ENCODE measurements around the gene CCDC83. TPM values are rescaled to one million over a fixed set of nuclear protein-coding genes. Genes with fewer than 3 reads are reported as not detected.
A peak's percentile ranks its signal among the peaks of the same experiment; 100 is the strongest.

CCDC83 gene
- total and polyA plus RNA-seq, 11 donors = not detected

GRCh38 chr11:85823816-85824215 is 31.4 kb upstream of the CCDC83 start:
- H3K27ac ChIP-seq = no peak overlapping the region
- intact Hi-C loops (cut with DNase I) = loop anchor here in 6 of 10 donors (10.0 kb wide), 2 partner anchors 129 to 229 kb away; no protein-coding TSS in a partner anchor

GRCh38 chr11:85825616-85826015 is 29.6 kb upstream of the CCDC83 start:
- no peak for DNase-seq
- no peaks in the 10 kb centered on the region for H3K9me3 ChIP-seq
- intact Hi-C loops (cut with DNase I) = loop anchor here (1.0 to 10.0 kb wide), 8 partner anchors 128 to 231 kb away; no protein-coding TSS in a partner anchor
- no peak overlapping the region for H3K27ac ChIP-seq
- 66 to 81% (median 71%) methylated on average over 3 of the region's 3 CpGs for WGBS, 4 donors
- TF ChIP-seq, protein P1, sequence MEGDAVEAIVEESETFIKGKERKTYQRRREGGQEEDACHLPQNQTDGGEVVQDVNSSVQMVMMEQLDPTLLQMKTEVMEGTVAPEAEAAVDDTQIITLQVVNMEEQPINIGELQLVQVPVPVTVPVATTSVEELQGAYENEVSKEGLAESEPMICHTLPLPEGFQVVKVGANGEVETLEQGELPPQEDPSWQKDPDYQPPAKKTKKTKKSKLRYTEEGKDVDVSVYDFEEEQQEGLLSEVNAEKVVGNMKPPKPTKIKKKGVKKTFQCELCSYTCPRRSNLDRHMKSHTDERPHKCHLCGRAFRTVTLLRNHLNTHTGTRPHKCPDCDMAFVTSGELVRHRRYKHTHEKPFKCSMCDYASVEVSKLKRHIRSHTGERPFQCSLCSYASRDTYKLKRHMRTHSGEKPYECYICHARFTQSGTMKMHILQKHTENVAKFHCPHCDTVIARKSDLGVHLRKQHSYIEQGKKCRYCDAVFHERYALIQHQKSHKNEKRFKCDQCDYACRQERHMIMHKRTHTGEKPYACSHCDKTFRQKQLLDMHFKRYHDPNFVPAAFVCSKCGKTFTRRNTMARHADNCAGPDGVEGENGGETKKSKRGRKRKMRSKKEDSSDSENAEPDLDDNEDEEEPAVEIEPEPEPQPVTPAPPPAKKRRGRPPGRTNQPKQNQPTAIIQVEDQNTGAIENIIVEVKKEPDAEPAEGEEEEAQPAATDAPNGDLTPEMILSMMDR (IDR thresholded peaks at IDR 0.05) = no peak
- TF ChIP-seq POLR2A (IDR thresholded peaks at IDR 0.05) = no peak
- ATAC-seq = no peak
- peaks cover 0 to 14% (median 0%) of the 10 kb centered on the region in 12 donors for H3K4me1 ChIP-seq
- no peaks in the 10 kb centered on the region for H3K36me3 ChIP-seq
- no peak overlapping the region for H3K4me3 ChIP-seq
- no peaks in the 10 kb centered on the region for H3K27me3 ChIP-seq

More at GRCh38 chr11:85823816-85824215, 31.4 kb upstream of the CCDC83 start:
- H3K27me3 ChIP-seq = no peaks in the 10 kb centered on the region
- TF ChIP-seq POLR2A (IDR thresholded peaks at IDR 0.05) = no peak
- TF ChIP-seq, protein P1 (IDR thresholded peaks at IDR 0.05) = no peak
- H3K36me3 ChIP-seq = no peaks in the 10 kb centered on the region
- peaks cover 0 to 14% (median 0%) of the 10 kb centered on the region in 12 donors for H3K4me1 ChIP-seq
- 90 to 97% (median 94%) methylated on average over 2 of the region's 2 CpGs for WGBS, 4 donors
- ATAC-seq (no peak), DNase-seq (no peak)
- no peaks in the 10 kb centered on the region for H3K9me3 ChIP-seq
- no peak overlapping the region for H3K4me3 ChIP-seq

- ATAC-seq = peak in 3 of 4 donors; percentile 68 to 76 (median 74)
- intact Hi-C loops (cut with DNase I) = loop anchor here (1.0 to 10.0 kb wide), 8 partner anchors 129 to 231 kb away; no protein-coding TSS in a partner anchor
- Histone ChIP-seq H3K27me3 (no peaks in the 10 kb centered on the region), H3K36me3 (no peaks in the 10 kb centered on the region), H3K9me3 (no peaks in the 10 kb centered on the region), H3K4me1 (peaks cover 0 to 14% (median 0%) of the 10 kb centered on the region in 12 donors), H3K27ac (no peak overlapping the region), H3K4me3 (no peak overlapping the region)
- DNase-seq = peak in 4 of 5 donors; percentile 27 to 38 (median 32)
- TF ChIP-seq, protein P1 (IDR thresholded peaks at IDR 0.05) = peak; percentile 27 to 60 (median 52)
- TF ChIP-seq POLR2A (IDR thresholded peaks at IDR 0.05) = no peak
- WGBS, 4 donors = 70 to 77% (median 73%) methylated on average over 7 of the region's 7 CpGs
Observed at GRCh38 chr11:85826116-85826855, 28.9 kb upstream of the CCDC83 start.

All from heart left ventricle (tissue), 16 donors.